Neural cell (in vitro differentiated cells): ENCODE data around the gene CREM. TPM values are rescaled to one million over a fixed set of nuclear protein-coding genes. Genes with fewer than 3 reads are reported as not detected.

Experiments
- H2AFZ ChIP-seq: fragments of 200-600, 300-800 bp; sonication (generic), shearing (Covaris generic); 2 replicates; pipeline ENCODE4 v1.6.0; 2014; ENCODE audit warnings: low read depth, mild to moderate bottlenecking, antibody characterized with exemption, low read length, moderate library complexity
- H3F3A ChIP-seq: fragments of 200-600 bp; shearing (Covaris generic); 2 replicates; pipeline ENCODE4 v1.6.1; 2016; ENCODE audit warnings: mild to moderate bottlenecking, moderate library complexity, mixed read lengths, antibody characterized with exemption, low read length; ENCODE audit not compliant: insufficient read depth, poor library complexity, severe bottlenecking
- H3K27ac ChIP-seq: fragments of 200-600, 300-800 bp; sonication (generic), shearing (Covaris generic); 2 replicates; pipeline ENCODE4 v1.5.1; 2014; ENCODE audit warnings: mild to moderate bottlenecking, low read length, moderate library complexity
- H3K27me3 ChIP-seq: fragments of 300-800, 200-600 bp; sonication (generic), shearing (Covaris generic); 2 replicates; pipeline ENCODE4 v1.6.0; 2014; ENCODE audit warnings: mild to moderate bottlenecking, low read depth, low read length, moderate library complexity; ENCODE audit not compliant: insufficient read depth
- H3K36me3 ChIP-seq: fragments of 300-800, 200-600 bp; sonication (generic), shearing (Covaris generic); 2 replicates; pipeline ENCODE4 v1.5.1; 2014; ENCODE audit warnings: mild to moderate bottlenecking, antibody characterized with exemption, low read length, moderate library complexity; ENCODE audit not compliant: insufficient read depth
- H3K4me2 ChIP-seq: fragments of 300-800, 200-600 bp; sonication (generic), shearing (Covaris generic); 2 replicates; pipeline ENCODE4 v1.6.0; 2014; ENCODE audit warnings: mild to moderate bottlenecking, low read length
- H3K4me3 ChIP-seq: fragments of 300-800, 200-600 bp; sonication (generic), shearing (Covaris generic); 2 replicates; pipeline ENCODE4 v1.5.1; 2014; ENCODE audit warnings: mild to moderate bottlenecking, low read length, moderate library complexity
- H3K79me2 ChIP-seq: fragments of 200-600 bp; shearing (Covaris generic); replicated peaks from 2 replicates; pipeline ENCODE4 v1.6.0; 2014; ENCODE audit warnings: mild to moderate bottlenecking, low read length, moderate library complexity; ENCODE audit not compliant: insufficient read depth
- H3K9ac ChIP-seq: fragments of 300-800, 200-600 bp; sonication (generic), shearing (Covaris generic); 2 replicates; pipeline ENCODE4 v1.6.1; 2016; ENCODE audit warnings: mild to moderate bottlenecking, low read length, mixed read lengths
- H3K9me2 ChIP-seq: fragments of 200-600 bp; shearing (Covaris generic); 2 replicates; pipeline ENCODE4 v1.6.1; 2016; ENCODE audit warnings: mild to moderate bottlenecking, low read length, mixed read lengths; ENCODE audit not compliant: insufficient read depth
- H3K9me3 ChIP-seq: fragments of 200-600, 300-800 bp; sonication (generic), shearing (Covaris generic); 2 replicates; pipeline ENCODE4 v1.6.1; 2016; ENCODE audit warnings: mild to moderate bottlenecking, mixed run types, low read length, moderate library complexity, mixed read lengths
- H4K20me1 ChIP-seq: fragments of 200-600 bp; shearing (Covaris generic); 2 replicates; pipeline ENCODE4 v1.6.1; 2016; ENCODE audit warnings: mild to moderate bottlenecking, mixed run types; ENCODE audit not compliant: insufficient read depth
- EP300 ChIP-seq: fragments of 450-650 bp; conservative IDR thresholded peaks from 2 replicates; pipeline ENCODE4 v1.6.1; 2014; ENCODE audit warnings: antibody characterized with exemption, mild to moderate bottlenecking, moderate library complexity; ENCODE audit not compliant: poor library complexity, severe bottlenecking
- EZH2 ChIP-seq: fragments of 200-600, 300-800 bp; shearing (Covaris generic), sonication (generic); IDR thresholded peaks from 2 replicates; pipeline ENCODE4 v1.6.1; 2014; ENCODE audit warnings: antibody characterized with exemption, low read length, borderline replicate concordance, mild to moderate bottlenecking; ENCODE audit not compliant: insufficient read depth, poor library complexity, severe bottlenecking
- MXI1 ChIP-seq: fragments of 450-650 bp; conservative IDR thresholded peaks from 2 replicates; pipeline ENCODE4 v1.6.1; 2014; ENCODE audit warnings: antibody characterized with exemption, mild to moderate bottlenecking; ENCODE audit not compliant: poor library complexity, severe bottlenecking
- POLR2AphosphoS5 ChIP-seq: IDR thresholded peaks from 2 replicates; pipeline ENCODE4 v1.6.1; 2012
- RAD21 ChIP-seq: fragments of 450-650 bp; conservative IDR thresholded peaks from 2 replicates; pipeline ENCODE4 v1.6.1; 2014; ENCODE audit warnings: antibody characterized with exemption, mild to moderate bottlenecking, moderate library complexity
- SMC3 ChIP-seq: fragments of 450-650 bp; conservative IDR thresholded peaks from 2 replicates; pipeline ENCODE4 v1.6.1; 2014; ENCODE audit warnings: antibody characterized with exemption, mild to moderate bottlenecking, moderate library complexity; ENCODE audit not compliant: poor library complexity
- TAF1 ChIP-seq: IDR thresholded peaks from 2 replicates; pipeline ENCODE4 v1.6.1; 2012; ENCODE audit warnings: low read depth
- polyA plus RNA-seq: library from polyadenylated mRNA; depleted of rRNA; stranded (reverse); fragments of >200 nt; gene quantifications from 2 replicates; pipeline ENCODE4 v1.2.3, GENCODE V29; 2014
- TF ChIP-seq, protein P1 (sequence below): fragments of 450-650 bp; IDR thresholded peaks from 2 replicates; pipeline ENCODE4 v1.5.1; 2014; ENCODE audit warnings: antibody characterized with exemption, mild to moderate bottlenecking, moderate library complexity; ENCODE audit not compliant: poor library complexity, severe bottlenecking
- TF ChIP-seq, protein P2 (sequence below): IDR thresholded peaks from 2 replicates; pipeline ENCODE4 v1.6.1; 2012; ENCODE audit warnings: borderline replicate concordance

CREM gene
- polyA plus RNA-seq, 1 donor from 2014 or later, result 67.3 TPM

DNA sequence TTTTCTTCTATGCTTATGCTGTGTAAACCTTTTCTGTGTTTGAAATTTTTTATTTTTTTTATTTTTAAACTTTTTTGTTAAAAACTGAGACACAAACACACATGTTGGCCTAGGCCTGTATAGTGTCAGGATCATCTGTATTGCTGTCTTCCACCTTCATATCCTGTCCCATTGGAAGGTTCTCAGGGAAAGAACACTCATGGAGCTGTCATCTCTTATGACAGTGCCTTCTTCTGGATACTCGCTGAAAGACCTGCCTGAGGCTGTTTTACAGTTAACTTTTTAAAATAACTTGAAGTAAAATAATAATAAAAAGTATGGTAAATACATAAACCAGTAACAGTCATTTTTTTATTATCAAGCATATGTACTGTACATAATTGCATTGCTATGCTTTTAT lies 34.1 kb downstream of the CREM start:
- no peak overlapping the region for H3K4me2 ChIP-seq
- H3K4me3 ChIP-seq, result no peak overlapping the region
- H3K79me2 ChIP-seq, result no peaks in the 10 kb centered on the region
- no peaks in the 10 kb centered on the region for H3K9me3 ChIP-seq
- no peaks in the 10 kb centered on the region for H4K20me1 ChIP-seq
- H3K36me3 ChIP-seq, result no peaks in the 10 kb centered on the region
- no peak overlapping the region for H3K27ac ChIP-seq
- no peaks in the 10 kb centered on the region for H3K27me3 ChIP-seq
- no peak for TF ChIP-seq POLR2AphosphoS5
- TF ChIP-seq RAD21, result no peak
- TF ChIP-seq, protein P1, sequence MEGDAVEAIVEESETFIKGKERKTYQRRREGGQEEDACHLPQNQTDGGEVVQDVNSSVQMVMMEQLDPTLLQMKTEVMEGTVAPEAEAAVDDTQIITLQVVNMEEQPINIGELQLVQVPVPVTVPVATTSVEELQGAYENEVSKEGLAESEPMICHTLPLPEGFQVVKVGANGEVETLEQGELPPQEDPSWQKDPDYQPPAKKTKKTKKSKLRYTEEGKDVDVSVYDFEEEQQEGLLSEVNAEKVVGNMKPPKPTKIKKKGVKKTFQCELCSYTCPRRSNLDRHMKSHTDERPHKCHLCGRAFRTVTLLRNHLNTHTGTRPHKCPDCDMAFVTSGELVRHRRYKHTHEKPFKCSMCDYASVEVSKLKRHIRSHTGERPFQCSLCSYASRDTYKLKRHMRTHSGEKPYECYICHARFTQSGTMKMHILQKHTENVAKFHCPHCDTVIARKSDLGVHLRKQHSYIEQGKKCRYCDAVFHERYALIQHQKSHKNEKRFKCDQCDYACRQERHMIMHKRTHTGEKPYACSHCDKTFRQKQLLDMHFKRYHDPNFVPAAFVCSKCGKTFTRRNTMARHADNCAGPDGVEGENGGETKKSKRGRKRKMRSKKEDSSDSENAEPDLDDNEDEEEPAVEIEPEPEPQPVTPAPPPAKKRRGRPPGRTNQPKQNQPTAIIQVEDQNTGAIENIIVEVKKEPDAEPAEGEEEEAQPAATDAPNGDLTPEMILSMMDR, result no peak
- TF ChIP-seq EZH2, result no peak
- TF ChIP-seq MXI1, result no peak
- no peak for TF ChIP-seq TAF1
- TF ChIP-seq, protein P2, sequence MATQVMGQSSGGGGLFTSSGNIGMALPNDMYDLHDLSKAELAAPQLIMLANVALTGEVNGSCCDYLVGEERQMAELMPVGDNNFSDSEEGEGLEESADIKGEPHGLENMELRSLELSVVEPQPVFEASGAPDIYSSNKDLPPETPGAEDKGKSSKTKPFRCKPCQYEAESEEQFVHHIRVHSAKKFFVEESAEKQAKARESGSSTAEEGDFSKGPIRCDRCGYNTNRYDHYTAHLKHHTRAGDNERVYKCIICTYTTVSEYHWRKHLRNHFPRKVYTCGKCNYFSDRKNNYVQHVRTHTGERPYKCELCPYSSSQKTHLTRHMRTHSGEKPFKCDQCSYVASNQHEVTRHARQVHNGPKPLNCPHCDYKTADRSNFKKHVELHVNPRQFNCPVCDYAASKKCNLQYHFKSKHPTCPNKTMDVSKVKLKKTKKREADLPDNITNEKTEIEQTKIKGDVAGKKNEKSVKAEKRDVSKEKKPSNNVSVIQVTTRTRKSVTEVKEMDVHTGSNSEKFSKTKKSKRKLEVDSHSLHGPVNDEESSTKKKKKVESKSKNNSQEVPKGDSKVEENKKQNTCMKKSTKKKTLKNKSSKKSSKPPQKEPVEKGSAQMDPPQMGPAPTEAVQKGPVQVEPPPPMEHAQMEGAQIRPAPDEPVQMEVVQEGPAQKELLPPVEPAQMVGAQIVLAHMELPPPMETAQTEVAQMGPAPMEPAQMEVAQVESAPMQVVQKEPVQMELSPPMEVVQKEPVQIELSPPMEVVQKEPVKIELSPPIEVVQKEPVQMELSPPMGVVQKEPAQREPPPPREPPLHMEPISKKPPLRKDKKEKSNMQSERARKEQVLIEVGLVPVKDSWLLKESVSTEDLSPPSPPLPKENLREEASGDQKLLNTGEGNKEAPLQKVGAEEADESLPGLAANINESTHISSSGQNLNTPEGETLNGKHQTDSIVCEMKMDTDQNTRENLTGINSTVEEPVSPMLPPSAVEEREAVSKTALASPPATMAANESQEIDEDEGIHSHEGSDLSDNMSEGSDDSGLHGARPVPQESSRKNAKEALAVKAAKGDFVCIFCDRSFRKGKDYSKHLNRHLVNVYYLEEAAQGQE, result no peak
- TF ChIP-seq SMC3, result no peak
- TF ChIP-seq EP300, result no peak
- H2AFZ ChIP-seq, result no peak overlapping the region
- H3K9me2 ChIP-seq, result no peaks in the 10 kb centered on the region
- no peak overlapping the region for H3K9ac ChIP-seq
- no peaks in the 10 kb centered on the region for H3F3A ChIP-seq

DNA sequence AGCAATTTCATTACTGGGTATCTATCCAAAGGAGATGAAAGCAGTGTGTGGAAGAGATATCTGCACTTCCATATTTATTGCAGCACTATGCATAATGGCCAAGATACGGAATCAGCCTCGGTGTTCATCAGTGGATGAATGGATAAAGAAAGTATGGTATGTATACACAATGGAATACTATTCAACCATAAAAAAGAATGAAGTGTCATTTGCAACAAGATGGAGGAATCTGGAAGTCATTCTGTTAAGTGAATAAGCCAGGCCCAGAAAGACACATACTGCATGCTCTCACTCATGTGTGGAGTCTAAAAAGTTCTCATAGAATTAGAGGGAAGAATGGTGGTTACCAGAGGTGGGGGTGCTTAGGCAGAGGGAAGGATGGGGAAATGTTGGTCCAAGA lies 35.3 kb downstream of the CREM start:
- Histone ChIP-seq H3K9me2 (no peaks in the 10 kb centered on the region), H2AFZ (no peak overlapping the region), H3K9ac (no peak overlapping the region)

More for the DNA sequence above, 35.3 kb downstream of the CREM start:
- Histone ChIP-seq H4K20me1 (no peaks in the 10 kb centered on the region), H3K4me2 (no peak overlapping the region), H3K9me3 (no peaks in the 10 kb centered on the region), H3K36me3 (no peaks in the 10 kb centered on the region), H3K27ac (no peak overlapping the region), H3K79me2 (no peaks in the 10 kb centered on the region), H3F3A (no peaks in the 10 kb centered on the region), H3K4me3 (no peak overlapping the region), H3K27me3 (no peaks in the 10 kb centered on the region)
- TF ChIP-seq EP300 (no peak), SMC3 (no peak), RAD21 (no peak), POLR2AphosphoS5 (no peak), EZH2 (no peak), TAF1 (no peak), MXI1 (no peak)
- TF ChIP-seq, protein P1, result no peak
- TF ChIP-seq, protein P2, result no peak
